Measurements from ENCODE around the gene ZNF124. TPM values are rescaled to one million over a fixed set of nuclear protein-coding genes. Genes with fewer than 3 reads are reported as not detected.
"Not testable (repeated sequence)": the region's sequence is repeated elsewhere in the genome, so short reads cannot be mapped to it uniquely, and the experiment has no call there.

The ZNF124 gene
- total RNA-seq, 1 donor from 2014 or later: 134 TPM

DNA sequence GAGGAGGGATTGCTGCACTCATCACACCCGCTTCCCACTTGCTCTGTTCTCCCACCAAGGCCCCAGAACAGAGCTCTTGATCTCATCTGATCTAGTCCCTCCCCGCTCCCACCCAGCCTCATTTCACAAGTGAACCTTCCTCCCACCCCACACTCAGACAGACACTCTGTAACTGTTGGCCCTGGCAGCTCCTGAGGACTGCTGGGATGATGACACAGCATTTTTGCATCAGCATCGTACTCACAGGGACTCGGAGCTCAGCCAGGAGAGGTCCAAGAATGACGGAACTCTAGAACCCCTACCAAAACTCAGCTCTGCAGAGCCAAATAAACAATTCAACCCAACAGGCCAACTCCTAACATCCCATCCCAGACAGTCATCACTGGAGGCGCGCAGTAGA is 11.2 kb upstream of the ZNF124 start:
- Mint-ChIP-seq H3K27ac (no peak overlapping the region), H3K4me3 (no peak overlapping the region), H3K36me3 (peaks cover 4% of the 10 kb centered on the region), H3K4me1 (ENCODE audit: unreplicated experiment) (no peaks in the 10 kb centered on the region), H3K9me3 (peaks cover 4% of the 10 kb centered on the region), H3K27me3 (no peaks in the 10 kb centered on the region)
- TF ChIP-seq, protein P1, sequence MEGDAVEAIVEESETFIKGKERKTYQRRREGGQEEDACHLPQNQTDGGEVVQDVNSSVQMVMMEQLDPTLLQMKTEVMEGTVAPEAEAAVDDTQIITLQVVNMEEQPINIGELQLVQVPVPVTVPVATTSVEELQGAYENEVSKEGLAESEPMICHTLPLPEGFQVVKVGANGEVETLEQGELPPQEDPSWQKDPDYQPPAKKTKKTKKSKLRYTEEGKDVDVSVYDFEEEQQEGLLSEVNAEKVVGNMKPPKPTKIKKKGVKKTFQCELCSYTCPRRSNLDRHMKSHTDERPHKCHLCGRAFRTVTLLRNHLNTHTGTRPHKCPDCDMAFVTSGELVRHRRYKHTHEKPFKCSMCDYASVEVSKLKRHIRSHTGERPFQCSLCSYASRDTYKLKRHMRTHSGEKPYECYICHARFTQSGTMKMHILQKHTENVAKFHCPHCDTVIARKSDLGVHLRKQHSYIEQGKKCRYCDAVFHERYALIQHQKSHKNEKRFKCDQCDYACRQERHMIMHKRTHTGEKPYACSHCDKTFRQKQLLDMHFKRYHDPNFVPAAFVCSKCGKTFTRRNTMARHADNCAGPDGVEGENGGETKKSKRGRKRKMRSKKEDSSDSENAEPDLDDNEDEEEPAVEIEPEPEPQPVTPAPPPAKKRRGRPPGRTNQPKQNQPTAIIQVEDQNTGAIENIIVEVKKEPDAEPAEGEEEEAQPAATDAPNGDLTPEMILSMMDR (conservative IDR thresholded peaks at IDR 0.05): no peak
- DNase-seq (ENCODE audit: extremely low spot score, unreplicated experiment): no peak

DNA sequence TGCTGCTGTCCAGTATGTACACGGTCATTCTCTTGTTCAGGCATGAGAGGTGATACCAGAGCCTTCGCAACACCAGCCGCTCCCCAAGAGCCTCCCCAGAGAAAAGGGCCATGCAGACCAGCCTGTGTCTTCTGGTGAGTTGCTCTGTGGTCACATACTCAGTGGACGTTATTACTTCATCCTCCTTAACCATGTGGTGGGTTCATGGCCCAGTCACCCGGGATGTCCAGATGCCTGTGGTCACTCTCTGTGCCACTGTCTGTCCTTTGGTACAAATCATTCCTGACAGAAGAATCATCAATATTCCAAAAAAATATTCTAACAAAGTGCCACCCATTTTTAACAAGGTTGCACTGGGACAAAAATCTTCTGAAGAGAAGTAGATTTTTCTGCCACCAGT is 8.8 kb upstream of the ZNF124 start:
- Mint-ChIP-seq H3K27ac (no peak overlapping the region), H3K27me3 (no peaks in the 10 kb centered on the region)

DNA sequence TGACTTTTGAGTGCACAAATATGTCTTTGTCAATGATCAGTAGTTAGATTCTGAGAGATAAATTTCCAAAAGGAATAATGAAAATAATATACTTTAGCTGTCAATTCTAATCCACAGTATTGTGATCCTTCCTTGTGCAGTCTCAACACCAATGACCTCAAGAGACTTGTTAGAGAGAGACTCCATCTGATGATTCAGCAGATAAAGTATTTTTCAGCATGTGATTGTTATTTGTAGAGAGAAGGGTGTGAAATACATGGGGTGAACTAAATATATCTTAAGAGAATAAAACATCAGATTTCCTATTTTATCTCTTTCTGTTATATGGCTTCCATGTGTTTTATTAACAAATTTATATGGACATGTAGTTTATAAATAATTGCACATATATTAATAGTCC is 5.9 kb upstream of the ZNF124 start:
- Mint-ChIP-seq H3K4me3 (no peak overlapping the region), H3K9me3 (no peaks in the 10 kb centered on the region), H3K4me1 (ENCODE audit: unreplicated experiment) (no peaks in the 10 kb centered on the region), H3K36me3 (no peaks in the 10 kb centered on the region), H3K27me3 (no peaks in the 10 kb centered on the region), H3K27ac (no peak overlapping the region)
- no peak for DNase-seq (ENCODE audit: extremely low spot score, unreplicated experiment)
- TF ChIP-seq, protein P1 (conservative IDR thresholded peaks at IDR 0.05): no peak

More for the DNA sequence above, 8.8 kb upstream of the ZNF124 start:
- Mint-ChIP-seq H3K36me3 (no peaks in the 10 kb centered on the region), H3K4me3 (no peak overlapping the region), H3K9me3 (peaks cover 4% of the 10 kb centered on the region), H3K4me1 (ENCODE audit: unreplicated experiment) (no peaks in the 10 kb centered on the region)
- TF ChIP-seq, protein P1 (conservative IDR thresholded peaks at IDR 0.05): no peak
- no peak for DNase-seq (ENCODE audit: extremely low spot score, unreplicated experiment)

DNA sequence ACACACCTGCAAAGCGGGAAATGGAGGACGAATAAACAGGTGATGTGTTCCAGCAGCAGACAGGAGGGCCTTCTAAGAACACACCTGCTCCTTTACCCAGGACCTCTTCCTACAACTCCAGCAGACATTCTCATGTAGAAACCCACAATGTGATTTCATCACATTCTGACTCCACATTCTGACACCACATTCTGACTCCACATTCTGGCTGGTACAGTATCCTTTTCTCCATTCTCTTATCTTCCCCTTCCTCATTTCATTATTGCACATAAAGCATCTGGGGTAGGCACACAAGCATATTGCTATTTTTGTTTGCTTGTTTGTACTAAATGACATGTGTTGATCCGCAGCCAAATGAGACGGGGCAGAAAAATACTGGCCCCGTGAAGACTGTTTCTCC is 3.6 kb upstream of the ZNF124 start:
- DNase-seq (ENCODE audit: extremely low spot score, unreplicated experiment): no peak
- H3K27ac Mint-ChIP-seq: no peak overlapping the region
- H3K9me3 Mint-ChIP-seq: no peaks in the 10 kb centered on the region
- TF ChIP-seq, protein P1 (conservative IDR thresholded peaks at IDR 0.05): no peak
- H3K27me3 Mint-ChIP-seq: no peaks in the 10 kb centered on the region
- H3K36me3 Mint-ChIP-seq: peaks cover 1% of the 10 kb centered on the region
- H3K4me1 Mint-ChIP-seq (ENCODE audit: unreplicated experiment): no peaks in the 10 kb centered on the region
- H3K4me3 Mint-ChIP-seq: no peak overlapping the region

DNA sequence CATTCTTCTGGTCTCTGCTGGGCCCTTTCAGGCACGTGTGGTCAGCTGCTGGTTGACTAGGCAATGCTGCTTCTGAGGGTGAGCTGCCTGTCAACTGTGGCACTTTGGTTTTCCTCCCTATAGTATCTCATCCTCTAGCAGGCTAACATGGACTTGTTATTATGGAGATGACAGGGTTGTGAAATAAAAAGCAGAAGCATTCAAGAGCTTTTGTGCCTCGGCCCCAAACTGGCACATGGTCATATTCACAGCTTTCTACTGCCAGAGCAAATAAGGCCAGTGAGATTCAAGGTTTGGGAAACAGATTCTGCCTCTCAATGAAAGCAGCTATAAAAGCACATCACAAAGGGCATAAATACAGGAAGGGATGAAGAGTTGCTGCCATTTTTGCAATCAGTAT is 1.6 kb upstream of the ZNF124 start:
- H3K27me3 Mint-ChIP-seq: no peaks in the 10 kb centered on the region
- H3K36me3 Mint-ChIP-seq: peaks cover 12% of the 10 kb centered on the region
- H3K4me3 Mint-ChIP-seq: no peak overlapping the region
- no peak for DNase-seq (ENCODE audit: extremely low spot score, unreplicated experiment)
- H3K27ac Mint-ChIP-seq: no peak overlapping the region
- H3K4me1 Mint-ChIP-seq (ENCODE audit: unreplicated experiment): no peaks in the 10 kb centered on the region
- H3K9me3 Mint-ChIP-seq: peaks cover 4% of the 10 kb centered on the region
- TF ChIP-seq, protein P1 (conservative IDR thresholded peaks at IDR 0.05): no peak

DNA sequence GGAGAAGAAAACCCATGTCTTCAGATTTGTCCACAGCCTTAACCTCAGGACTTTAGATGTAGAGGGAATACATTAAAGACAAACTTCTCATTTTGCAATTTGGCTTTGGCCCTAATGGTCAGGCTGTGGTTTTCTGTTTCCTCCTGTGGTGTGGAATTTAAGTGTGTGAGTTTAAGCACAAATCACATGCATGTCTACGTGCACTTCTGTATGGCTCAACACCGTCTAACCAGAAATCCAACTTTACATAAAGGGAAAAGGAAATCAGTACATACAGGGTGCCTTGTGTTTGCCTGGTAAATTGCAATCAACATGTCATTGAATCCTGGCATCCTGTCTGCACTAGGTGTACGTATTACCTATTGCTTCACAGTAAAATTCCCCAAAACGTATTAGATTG is 1.2 kb upstream of the ZNF124 start:
- Mint-ChIP-seq H3K27ac (no peak overlapping the region), H3K36me3 (peaks cover 12% of the 10 kb centered on the region), H3K27me3 (no peaks in the 10 kb centered on the region), H3K9me3 (peaks cover 5% of the 10 kb centered on the region), H3K4me3 (no peak overlapping the region), H3K4me1 (ENCODE audit: unreplicated experiment) (no peaks in the 10 kb centered on the region)
- DNase-seq (ENCODE audit: extremely low spot score, unreplicated experiment): no peak
- TF ChIP-seq, protein P1 (conservative IDR thresholded peaks at IDR 0.05): no peak

DNA sequence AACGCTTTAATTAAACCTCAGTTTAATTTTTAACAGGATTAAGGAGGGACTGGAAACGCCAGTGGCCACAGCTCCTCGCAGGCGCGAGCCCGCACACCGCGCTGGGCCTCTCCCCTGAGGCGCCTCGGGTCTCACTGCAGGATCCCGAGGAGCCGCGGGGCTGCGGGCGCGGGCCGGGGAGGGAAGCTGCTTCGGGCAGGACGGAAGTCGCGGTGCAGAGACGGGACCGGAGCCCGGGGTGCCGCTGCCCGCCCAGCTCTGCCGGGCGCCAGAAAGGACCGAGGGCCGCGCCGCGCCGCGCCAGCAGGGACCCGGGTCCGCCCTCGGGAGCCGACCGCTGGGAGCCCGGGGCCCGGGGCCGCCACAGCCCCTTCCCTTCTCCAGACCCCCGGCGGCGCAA is 377 bp downstream of the ZNF124 start:
- H3K4me1 Mint-ChIP-seq (ENCODE audit: unreplicated experiment); H3K27ac Mint-ChIP-seq; H3K27me3 Mint-ChIP-seq; DNase-seq (ENCODE audit: extremely low spot score, unreplicated experiment); H3K4me3 Mint-ChIP-seq: not testable (repeated sequence)
- H3K36me3 Mint-ChIP-seq: peaks cover 28% of the 10 kb centered on the region
- peaks cover 17% of the 10 kb centered on the region for H3K9me3 Mint-ChIP-seq
